NCI-H146 treated with DMSO at 0.1 percent for 48 hours (cell line): Measurements from ENCODE around the gene ZNF318.
"Not testable (repeated sequence)": the region's sequence is repeated elsewhere in the genome, so short reads cannot be mapped to it uniquely, and the experiment has no call there.

ENCODE experiments used
- DNase-seq: peaks from one replicate; lab custom pipeline; 2025; ENCODE audit not compliant: unreplicated experiment; lab: John Stamatoyannopoulos, UW

Gene ZNF318

GRCh38 chr6:43336382-43336781 is 33.1 kb downstream of the ZNF318 start:
- no peak for DNase-seq

- peak; percentile 76 for DNase-seq
Observed at GRCh38 chr6:43335469-43335868, 34.0 kb downstream of the ZNF318 start.

- peak; percentile 18 for DNase-seq
Observed at GRCh38 chr6:43334466-43335095, 34.9 kb downstream of the ZNF318 start.

- DNase-seq = no peak
Observed at GRCh38 chr6:43331891-43332290, 37.6 kb downstream of the ZNF318 start.

GRCh38 chr6:43331470-43331869 is 38.0 kb downstream of the ZNF318 start:
- no peak for DNase-seq

GRCh38 chr6:43328528-43328927 is 40.9 kb downstream of the ZNF318 start:
- DNase-seq = no peak

GRCh38 chr6:43325876-43326275 is 43.6 kb downstream of the ZNF318 start:
- no peak for DNase-seq

- no peak for DNase-seq
Observed at GRCh38 chr6:43318011-43318410, 51.4 kb downstream of the ZNF318 start.

- DNase-seq = no peak
Observed at GRCh38 chr6:43313813-43314212, 55.6 kb downstream of the ZNF318 start.

GRCh38 chr6:43311666-43312065 is 57.8 kb downstream of the ZNF318 start:
- no peak for DNase-seq

GRCh38 chr6:43310624-43311023 is 58.8 kb downstream of the ZNF318 start:
- no peak for DNase-seq

- DNase-seq = no peak
Observed at GRCh38 chr6:43310134-43310533, 59.3 kb downstream of the ZNF318 start.

- DNase-seq = no peak
Observed at GRCh38 chr6:43308990-43309477, 60.4 kb downstream of the ZNF318 start.

GRCh38 chr6:43308101-43308989 is 61.1 kb downstream of the ZNF318 start, which contains the start of gene CRIP3:
TSS of gene CRIP3 (minus strand) at chr6:43308826. CDS start at chr6:43308792, 34 bp downstream.
- peak; percentile 63 for DNase-seq

GRCh38 chr6:43307451-43308100 is 61.9 kb downstream of the ZNF318 start:
- DNase-seq = no peak

- DNase-seq = no peak
Observed at GRCh38 chr6:43306086-43306485, 63.4 kb downstream of the ZNF318 start.

- no peak for DNase-seq
Observed at GRCh38 chr6:43304882-43305281, 64.6 kb downstream of the ZNF318 start.

- DNase-seq = no peak
Observed at GRCh38 chr6:43304361-43304760, 65.1 kb downstream of the ZNF318 start.

GRCh38 chr6:43303751-43304331 is 65.6 kb downstream of the ZNF318 start:
- DNase-seq = no peak

GRCh38 chr6:43303006-43303405 is 66.4 kb downstream of the ZNF318 start:
- not testable (repeated sequence) for DNase-seq

GRCh38 chr6:43302126-43302525 is 67.3 kb downstream of the ZNF318 start:
- no peak for DNase-seq
